Uterus (tissue), 2 donors: ENCODE data around the gene SRPK2.

Experiments used
- CTCF ChIP-seq, 4 experiments: fragments of 200-600 bp in 2 of 4; fragments of 450-650 bp in 2 of 4; sonication (generic) in 2 of 4; IDR thresholded peaks; one replicate each; pipeline ENCODE4 v1.5.1; 2016 to 2019; ENCODE audit warnings: antibody characterized with exemption in 4 of 4, mild to moderate bottlenecking in 2 of 4, moderate library complexity in 1 of 4
- POLR2A ChIP-seq, 2 donors: fragments of 450-650 bp; IDR thresholded peaks; one replicate each; pipeline ENCODE4 v1.6.1; 2016; ENCODE audit warnings: antibody characterized with exemption in 2 of 2, mild to moderate bottlenecking in 1 of 2, moderate library complexity in 1 of 2

DNA sequence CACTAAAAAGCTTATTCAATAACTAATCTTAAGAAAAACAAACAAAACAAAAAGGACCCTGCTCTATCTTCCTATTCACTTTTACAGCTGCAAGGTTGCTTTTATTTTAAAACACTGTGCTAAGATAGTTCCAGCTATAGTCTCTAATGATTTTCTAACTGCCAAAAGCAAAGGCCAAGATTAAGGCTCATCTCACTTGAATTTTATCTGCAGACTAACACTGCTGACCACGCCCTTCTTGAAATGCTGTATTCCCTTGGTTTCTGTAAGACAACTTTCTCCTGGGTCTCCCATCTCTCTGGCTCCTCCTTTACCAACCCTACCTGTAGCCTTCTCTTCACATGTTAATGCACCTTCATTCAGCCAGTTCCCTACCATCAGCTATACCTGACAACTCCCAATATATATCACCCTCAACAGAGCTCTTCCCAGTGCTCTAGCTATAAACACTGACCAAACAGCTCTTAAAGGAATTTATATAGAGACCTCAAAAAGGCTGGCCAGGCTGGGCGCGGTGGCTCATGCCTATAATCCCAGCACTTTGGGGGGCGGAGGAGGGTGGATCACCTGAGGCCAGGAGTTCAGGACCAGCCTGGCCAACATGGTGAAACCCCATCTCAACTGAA is 11.7 kb downstream of the SRPK2 start:
- TF ChIP-seq CTCF (IDR thresholded peaks at IDR 0.05) (no peak), POLR2A (IDR thresholded peaks at IDR 0.05) (no peak)
